HG02840 (cell line): ENCODE results near the gene GIMAP8.
"Not testable (repeated sequence)": the region's sequence is repeated elsewhere in the genome, so short reads cannot be mapped to it uniquely, and the experiment has no call there.

Experiments
- ATAC-seq: cut with Tn5 transposase; IDR thresholded peaks from one replicate; pipeline ENCODE4 v1.9.1; 2021; ENCODE audit warnings: mild to moderate bottlenecking, moderate library complexity, moderate number of reproducible peaks; ENCODE audit not compliant: unreplicated experiment, low FRiP score

Gene GIMAP8

DNA sequence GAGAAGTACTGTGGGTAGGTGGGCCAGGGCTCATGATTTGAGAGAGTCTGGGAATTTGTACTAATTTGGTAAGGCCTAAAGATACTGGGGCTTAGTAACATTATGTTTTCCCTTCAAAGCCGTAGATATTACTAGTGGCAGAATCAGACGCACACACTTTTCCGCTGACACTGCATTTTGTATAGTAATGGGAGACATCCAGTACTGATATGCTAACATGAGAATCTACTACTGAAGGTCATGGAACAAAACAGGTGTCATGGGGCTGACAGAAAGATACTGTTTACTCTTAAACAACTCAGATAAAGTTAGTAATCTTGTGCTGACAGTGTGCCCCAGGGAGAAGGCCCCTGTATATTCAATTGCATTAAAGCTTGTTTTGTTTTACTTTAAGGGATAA is 53.2 kb downstream of the GIMAP8 start:
- no peak for ATAC-seq

- no peak for ATAC-seq
Observed at GRCh38 chr7:150507947-150508602, 57.6 kb downstream of the GIMAP8 start.

- no peak for ATAC-seq
Observed at GRCh38 chr7:150511048-150511447, 60.6 kb downstream of the GIMAP8 start.

- no peak for ATAC-seq
Observed at GRCh38 chr7:150513758-150514157, 63.3 kb downstream of the GIMAP8 start.

- no peak for ATAC-seq
Observed at GRCh38 chr7:150514748-150515222, 64.4 kb downstream of the GIMAP8 start, which contains the start of gene GIMAP7. TSS of gene GIMAP7 (plus strand) at chr7:150514872. CDS start at chr7:150519975, 5,103 bp downstream.

DNA sequence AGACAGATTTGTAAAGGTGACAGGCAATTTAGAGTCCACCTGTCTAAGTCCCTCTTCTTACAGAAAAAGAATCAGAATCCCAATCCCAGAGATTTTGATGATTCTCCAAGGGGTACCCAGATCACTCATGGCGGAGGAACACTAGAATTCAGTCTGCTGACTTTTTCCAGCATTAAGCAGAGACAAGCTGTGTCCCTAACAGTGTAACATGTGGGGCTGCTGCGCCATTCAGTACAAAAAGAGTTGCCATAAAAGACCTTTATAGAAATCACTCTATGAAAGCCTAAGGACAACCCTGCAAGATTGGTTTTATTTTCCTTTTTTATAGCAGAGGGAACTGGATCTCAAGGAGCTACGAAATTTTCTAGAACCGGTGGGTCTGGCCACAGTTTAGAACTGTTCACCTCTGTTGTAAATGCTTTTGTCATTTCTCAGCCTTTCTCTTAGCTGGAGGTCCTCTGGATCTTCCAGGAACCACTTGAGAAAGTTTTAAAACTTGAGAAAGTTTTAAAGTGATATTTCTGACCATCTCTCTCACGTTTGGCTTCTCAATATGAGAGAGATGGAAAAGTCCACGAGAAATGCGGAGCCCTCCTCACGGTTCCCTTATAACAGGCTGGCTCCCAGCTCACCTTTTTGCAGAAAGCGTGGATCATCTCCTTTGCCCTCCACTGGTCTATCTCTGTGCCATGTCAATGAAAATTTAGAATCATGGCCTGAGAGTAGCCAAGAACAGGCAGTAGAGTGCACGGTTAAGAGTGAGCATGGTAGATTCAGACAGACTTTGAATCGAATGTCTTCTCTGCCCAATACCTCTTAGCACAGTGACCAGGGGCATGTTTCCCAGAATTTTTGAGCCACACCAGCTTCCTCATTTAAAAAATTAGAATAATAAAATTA is 65.1 kb downstream of the GIMAP8 start:
- no peak for ATAC-seq

GRCh38 chr7:150516956-150517745 is 66.7 kb downstream of the GIMAP8 start:
- no peak for ATAC-seq

- no peak for ATAC-seq
Observed at GRCh38 chr7:150519310-150519709, 68.9 kb downstream of the GIMAP8 start.

DNA sequence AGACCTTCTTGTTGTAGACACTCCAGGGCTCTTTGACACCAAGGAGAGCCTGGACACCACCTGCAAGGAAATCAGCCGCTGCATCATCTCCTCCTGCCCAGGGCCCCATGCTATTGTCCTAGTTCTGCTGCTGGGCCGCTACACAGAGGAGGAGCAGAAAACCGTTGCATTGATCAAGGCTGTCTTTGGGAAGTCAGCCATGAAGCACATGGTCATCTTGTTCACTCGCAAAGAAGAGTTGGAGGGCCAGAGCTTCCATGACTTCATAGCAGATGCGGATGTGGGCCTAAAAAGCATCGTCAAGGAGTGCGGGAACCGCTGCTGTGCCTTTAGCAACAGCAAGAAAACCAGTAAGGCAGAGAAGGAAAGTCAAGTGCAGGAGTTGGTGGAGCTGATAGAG is 69.7 kb downstream of the GIMAP8 start:
- ATAC-seq: no peak

- not testable (repeated sequence) for ATAC-seq
Observed at GRCh38 chr7:150522931-150523330, 72.5 kb downstream of the GIMAP8 start.

GRCh38 chr7:150524018-150524417 is 73.6 kb downstream of the GIMAP8 start:
- ATAC-seq: no peak
